ENCODE results near the gene ZNF420.
"Not testable (repeated sequence)": the region's sequence is repeated elsewhere in the genome, so short reads cannot be mapped to it uniquely, and the experiment has no call there.

- TF ChIP-seq CTCF (IDR thresholded peaks at IDR 0.05; ENCODE audit: low read depth, low read length, missing input control); ZBTB33 (IDR thresholded peaks at IDR 0.05); TAF1 (conservative IDR thresholded peaks at IDR 0.05); YY1 (IDR thresholded peaks at IDR 0.05); RAD21 (IDR thresholded peaks at IDR 0.05); GABPA (IDR thresholded peaks at IDR 0.05 in 1 of 2, conservative IDR thresholded peaks at IDR 0.05 in 1 of 2): not testable (repeated sequence)
Measured at GRCh38 chr19:37064886-37065285, 13.3 kb upstream of the ZNF420 start.

All from liver (tissue), 3 donors.